Mesothelial cell of epicardium (in vitro differentiated cells): ENCODE measurements around the gene MAP2K1. TPM values are rescaled to one million over a fixed set of nuclear protein-coding genes. Genes with fewer than 3 reads are reported as not detected.
A peak's percentile ranks its signal among the peaks of the same experiment; 100 is the strongest.
"Not testable (repeated sequence)": the region's sequence is repeated elsewhere in the genome, so short reads cannot be mapped to it uniquely, and the experiment has no call there.

ENCODE experiments used
- DNase-seq, 2 experiments: peaks; one replicate each; pipeline ENCODE4 v3.0.0; 2021; ENCODE audit warnings: low spot score in 2 of 2; ENCODE audit not compliant: unreplicated experiment in 2 of 2
- H3K27ac Mint-ChIP-seq: 2 replicates; pipeline ENCODE4 v1.8.0; 2021; ENCODE audit warnings: mixed read lengths
- H3K27me3 Mint-ChIP-seq: 2 replicates; pipeline ENCODE4 v1.8.0; 2021; ENCODE audit warnings: low read depth, mixed read lengths
- H3K36me3 Mint-ChIP-seq: 2 replicates; pipeline ENCODE4 v1.8.0; 2021; ENCODE audit warnings: mixed read lengths
- H3K4me1 Mint-ChIP-seq: 2 replicates; pipeline ENCODE4 v1.8.0; 2021; ENCODE audit warnings: mixed read lengths
- H3K4me3 Mint-ChIP-seq: 2 replicates; pipeline ENCODE4 v1.8.0; 2021; ENCODE audit warnings: mild to moderate bottlenecking, moderate library complexity, mixed read lengths
- H3K9me3 Mint-ChIP-seq: 2 replicates; pipeline ENCODE4 v1.8.0; 2021; ENCODE audit warnings: mixed read lengths
- total RNA-seq: library from RNA; stranded (reverse); gene quantifications from 3 replicates; pipeline ENCODE4 v1.2.1, GENCODE V29; 2021
- TF ChIP-seq, protein P1 (sequence below): fragments of 200-600 bp; sonication (generic); IDR thresholded peaks from one replicate; pipeline ENCODE4 v1.5.0; 2021; ENCODE audit warnings: antibody characterized with exemption; ENCODE audit not compliant: unreplicated experiment

The MAP2K1 gene
- total RNA-seq, 1 donor from 2014 or later = 27.6 TPM

DNA sequence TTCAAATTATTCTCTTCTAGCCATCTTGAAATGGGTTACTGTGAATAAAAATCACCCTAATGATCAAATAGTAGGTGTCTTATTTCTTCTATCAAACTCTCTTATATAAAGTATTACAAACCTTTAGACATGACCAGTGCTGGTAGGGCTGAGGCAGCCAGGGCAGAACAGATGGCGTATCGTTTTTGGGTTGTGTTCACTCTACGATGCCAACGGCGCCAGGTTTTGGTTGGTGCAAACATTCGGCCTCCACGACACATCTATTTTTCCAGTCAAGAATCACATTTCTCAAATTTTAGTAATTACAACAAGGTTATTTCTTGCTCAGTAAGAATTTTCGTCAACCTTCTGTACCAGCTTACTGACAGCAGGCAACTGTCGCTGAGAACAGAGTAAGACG lies 115.8 kb downstream of the MAP2K1 start:
- peak overlapping the region; percentile 80 for H3K27ac Mint-ChIP-seq
- TF ChIP-seq, protein P1, sequence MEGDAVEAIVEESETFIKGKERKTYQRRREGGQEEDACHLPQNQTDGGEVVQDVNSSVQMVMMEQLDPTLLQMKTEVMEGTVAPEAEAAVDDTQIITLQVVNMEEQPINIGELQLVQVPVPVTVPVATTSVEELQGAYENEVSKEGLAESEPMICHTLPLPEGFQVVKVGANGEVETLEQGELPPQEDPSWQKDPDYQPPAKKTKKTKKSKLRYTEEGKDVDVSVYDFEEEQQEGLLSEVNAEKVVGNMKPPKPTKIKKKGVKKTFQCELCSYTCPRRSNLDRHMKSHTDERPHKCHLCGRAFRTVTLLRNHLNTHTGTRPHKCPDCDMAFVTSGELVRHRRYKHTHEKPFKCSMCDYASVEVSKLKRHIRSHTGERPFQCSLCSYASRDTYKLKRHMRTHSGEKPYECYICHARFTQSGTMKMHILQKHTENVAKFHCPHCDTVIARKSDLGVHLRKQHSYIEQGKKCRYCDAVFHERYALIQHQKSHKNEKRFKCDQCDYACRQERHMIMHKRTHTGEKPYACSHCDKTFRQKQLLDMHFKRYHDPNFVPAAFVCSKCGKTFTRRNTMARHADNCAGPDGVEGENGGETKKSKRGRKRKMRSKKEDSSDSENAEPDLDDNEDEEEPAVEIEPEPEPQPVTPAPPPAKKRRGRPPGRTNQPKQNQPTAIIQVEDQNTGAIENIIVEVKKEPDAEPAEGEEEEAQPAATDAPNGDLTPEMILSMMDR = no peak
- peak overlapping the region; percentile 100 for H3K4me3 Mint-ChIP-seq
- H3K4me1 Mint-ChIP-seq = peaks cover 35% of the 10 kb centered on the region
- H3K27me3 Mint-ChIP-seq = no peaks in the 10 kb centered on the region
- no peaks in the 10 kb centered on the region for H3K9me3 Mint-ChIP-seq
- peaks cover 33% of the 10 kb centered on the region for H3K36me3 Mint-ChIP-seq
- no peak for DNase-seq

DNA sequence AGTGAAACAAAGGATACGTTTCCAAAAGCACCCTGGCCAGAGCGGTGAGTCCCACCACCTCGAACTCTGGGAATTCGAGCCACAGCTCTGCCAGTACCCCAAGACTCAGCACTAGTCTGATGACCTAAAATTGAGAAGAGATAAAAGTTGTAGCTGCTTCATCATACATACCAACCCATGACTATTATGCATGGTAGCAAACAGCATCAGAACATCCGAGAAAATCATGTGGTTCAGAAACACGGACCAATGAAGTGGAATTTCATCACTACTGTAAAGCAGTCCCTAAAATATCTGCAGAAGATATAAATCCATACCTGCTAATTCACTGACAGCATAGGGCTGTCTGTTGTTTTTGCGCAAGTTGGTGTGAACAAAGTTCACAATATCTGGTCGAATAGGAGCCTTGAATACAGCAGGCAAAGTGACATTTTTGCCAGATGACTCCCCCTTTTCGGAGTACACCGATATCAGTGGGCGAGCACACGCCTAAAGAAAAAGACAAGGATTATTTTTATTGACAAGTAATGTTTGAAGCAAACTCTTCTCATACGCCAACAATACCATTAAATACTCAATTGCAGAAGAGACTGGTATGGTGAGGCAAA lies 116.4 kb downstream of the MAP2K1 start:
- Mint-ChIP-seq H3K4me3 (peak overlapping the region; percentile 100), H3K36me3 (peaks cover 30% of the 10 kb centered on the region), H3K27ac (peak overlapping the region; percentile 80), H3K4me1 (peaks cover 30% of the 10 kb centered on the region)
- H3K27me3 Mint-ChIP-seq, DNase-seq, H3K9me3 Mint-ChIP-seq: not testable (repeated sequence)

DNA sequence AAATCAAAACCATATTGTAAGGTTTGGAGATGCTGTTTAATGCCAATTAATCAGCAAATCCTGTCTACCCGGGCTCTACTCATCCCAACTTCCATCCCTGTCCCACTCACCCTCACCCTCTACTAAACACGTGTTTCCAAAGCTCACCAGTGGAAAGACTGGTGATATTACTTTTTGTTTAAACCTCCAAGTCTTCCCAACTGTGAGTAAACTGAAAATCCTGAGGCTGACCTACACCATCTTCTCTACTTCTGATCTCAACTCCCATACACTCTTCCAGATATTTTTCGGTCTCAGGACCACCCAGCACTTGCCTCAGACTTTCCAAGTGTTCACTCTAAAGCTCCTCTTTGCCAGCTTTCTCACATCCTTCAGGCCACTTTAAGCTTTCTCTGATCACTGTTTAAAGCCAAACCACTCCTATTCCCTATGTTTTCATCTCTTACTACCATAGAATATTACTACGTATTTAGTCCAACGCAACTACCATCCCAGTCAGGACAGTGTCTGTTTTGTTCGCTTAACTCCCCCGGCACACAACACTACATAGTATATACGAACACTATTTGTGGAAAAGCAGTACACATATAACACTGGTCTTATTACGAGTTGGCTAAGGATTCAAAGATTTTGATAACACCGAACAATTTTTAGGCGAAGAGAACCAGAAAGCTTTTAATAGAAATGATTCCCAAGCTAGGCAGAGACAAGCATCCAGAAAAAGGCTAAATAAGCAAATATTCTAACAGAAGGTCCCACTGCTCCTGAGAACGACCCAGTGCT lies 117.3 kb downstream of the MAP2K1 start:
- Mint-ChIP-seq H3K4me3 (peak overlapping the region; percentile 100), H3K36me3 (peaks cover 28% of the 10 kb centered on the region), H3K27ac (peak overlapping the region; percentile 99), H3K27me3 (no peaks in the 10 kb centered on the region), H3K4me1 (peaks cover 30% of the 10 kb centered on the region), H3K9me3 (no peaks in the 10 kb centered on the region)
- TF ChIP-seq, protein P1 = no peak
- DNase-seq = no peak

DNA sequence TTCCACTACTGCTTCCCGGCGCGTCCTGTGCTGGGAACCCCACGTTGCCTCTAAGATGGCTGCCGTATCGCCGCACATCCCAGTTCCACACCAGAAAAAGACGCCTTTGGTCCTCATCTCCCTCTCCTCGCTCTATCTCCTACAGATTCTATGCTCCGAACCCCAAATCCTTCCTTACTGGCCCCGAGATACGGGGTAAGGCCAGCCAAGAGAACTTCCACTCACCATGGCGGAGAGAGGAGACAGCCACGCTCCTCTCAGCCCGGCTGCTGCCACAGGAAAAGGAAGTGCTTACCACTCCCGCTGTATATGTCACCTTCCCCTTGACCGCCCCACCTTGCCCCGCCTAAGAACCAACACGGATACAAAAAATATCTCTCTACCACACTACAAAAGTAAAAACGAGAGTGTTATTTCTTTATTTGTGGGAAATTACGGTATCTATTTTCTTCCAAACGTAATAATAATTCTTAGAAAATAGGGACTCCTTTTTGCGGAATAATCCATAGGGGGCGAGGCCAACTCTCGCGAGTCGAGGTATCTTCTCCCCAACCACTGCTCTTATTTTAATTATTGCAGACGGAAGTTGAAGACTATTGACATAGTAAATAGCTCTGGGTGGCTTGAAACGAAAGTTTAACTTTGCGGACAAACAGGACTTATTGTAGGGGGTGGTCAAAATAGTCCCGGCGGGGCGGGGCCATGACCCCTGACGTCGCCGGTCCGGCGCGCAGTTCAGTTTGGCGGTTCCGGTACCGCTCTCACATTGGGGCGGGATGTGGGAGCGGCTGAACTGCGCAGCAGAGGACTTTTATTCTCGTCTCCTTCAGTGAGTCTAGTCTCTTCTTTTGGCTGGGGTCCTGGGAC lies 118.1 kb downstream of the MAP2K1 start, which contains the start of the genes RPL4 and ZWILCH:
Gene RPL4 (minus strand): TSS at position 293 of the 867 bp plus-strand sequence. CDS start 65 bp downstream, at position 228.
Gene ZWILCH (plus strand): TSS at position 764 of the 867 bp plus-strand sequence. CDS start 13 bp downstream, at position 777.
- H3K4me3 Mint-ChIP-seq = peak within 1 kb of the TSS; percentile 100
- peak within 1 kb of the TSS; percentile 99 for H3K27ac Mint-ChIP-seq
- DNase-seq = peak in 1 of 2 experiments; percentile 65
- no peaks in the 10 kb centered on the region for H3K9me3 Mint-ChIP-seq
- no peaks in the 10 kb centered on the region for H3K27me3 Mint-ChIP-seq
- H3K4me1 Mint-ChIP-seq = peaks cover 30% of the 10 kb centered on the region
- TF ChIP-seq, protein P1 = no peak
- H3K36me3 Mint-ChIP-seq = peaks cover 27% of the 10 kb centered on the region

DNA sequence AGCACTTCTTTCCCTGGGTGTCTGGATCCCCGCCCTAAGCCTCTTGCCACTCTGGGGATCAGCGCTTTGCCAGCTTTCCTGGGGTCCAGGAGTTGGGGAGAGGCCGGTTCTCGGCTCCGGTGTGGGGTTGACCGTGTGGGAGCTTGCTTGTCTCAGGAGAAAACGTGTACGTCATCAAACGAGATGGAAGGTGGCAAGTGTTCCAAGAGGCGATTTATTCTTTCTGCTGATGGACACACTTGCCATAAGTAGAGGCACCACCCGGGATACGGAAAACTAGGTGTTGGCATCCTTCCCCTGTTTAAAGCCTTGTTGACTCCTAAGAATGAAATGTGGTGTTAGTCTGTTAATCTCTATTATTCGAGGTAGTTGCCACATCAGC lies 118.7 kb downstream of the MAP2K1 start:
- no peak for DNase-seq
- peaks cover 30% of the 10 kb centered on the region for H3K4me1 Mint-ChIP-seq
- H3K27me3 Mint-ChIP-seq = no peaks in the 10 kb centered on the region
- TF ChIP-seq, protein P1 = no peak
- H3K4me3 Mint-ChIP-seq = peak overlapping the region; percentile 100
- H3K27ac Mint-ChIP-seq = peak overlapping the region; percentile 99
- no peaks in the 10 kb centered on the region for H3K9me3 Mint-ChIP-seq
- peaks cover 21% of the 10 kb centered on the region for H3K36me3 Mint-ChIP-seq
